ENCODE measurements around the gene RAD51B. TPM values are rescaled to one million over a fixed set of nuclear protein-coding genes. Genes with fewer than 3 reads are reported as not detected.

Gene RAD51B
- total and polyA plus RNA-seq, 3 donors from 2014 or later = 5.5 to 22.5 (median 19.1) TPM

GRCh38 chr14:68269136-68269927, 449.8 kb downstream of the RAD51B start:
- WGBS, 2 donors = 83% methylated on average over 8 of the region's 8 CpGs
- intact Hi-C loops (cut with DNase I; ENCODE audit: low total_unique reads) = no loop called here

GRCh38 chr14:68270342-68270741, 450.8 kb downstream of the RAD51B start:
- Histone ChIP-seq H3K36me3 (ENCODE audit: low read depth, missing control alignments) (no peaks in the 10 kb centered on the region), H3K27me3 (no peaks in the 10 kb centered on the region), H3K9me3 (no peaks in the 10 kb centered on the region), H3K27ac (no peak overlapping the region), H3K4me3 (no peak overlapping the region), H3K4me1 (no peaks in the 10 kb centered on the region)
- 53 to 56% methylated on average over 2 of the region's 2 CpGs for WGBS, 2 donors
- intact Hi-C loops (cut with DNase I; ENCODE audit: low total_unique reads) = no loop called here
- TF ChIP-seq CTCF (IDR thresholded peaks at IDR 0.05) (no peak), POLR2A (IDR thresholded peaks at IDR 0.05) (no peak)
- no peak for DNase-seq

More at GRCh38 chr14:68269136-68269927, 449.8 kb downstream of the RAD51B start:
- H3K27ac ChIP-seq = peak overlapping the region in 1 of 2 donors; percentile 8
- TF ChIP-seq CTCF (IDR thresholded peaks at IDR 0.05) (no peak), POLR2A (IDR thresholded peaks at IDR 0.05) (no peak)
- H3K4me1 ChIP-seq = no peaks in the 10 kb centered on the region
- no peak overlapping the region for H3K4me3 ChIP-seq
- H3K27me3 ChIP-seq = no peaks in the 10 kb centered on the region
- H3K9me3 ChIP-seq = no peaks in the 10 kb centered on the region
- H3K36me3 ChIP-seq (ENCODE audit: low read depth, missing control alignments) = no peaks in the 10 kb centered on the region
- no peak for DNase-seq

- intact Hi-C loops (cut with DNase I; ENCODE audit: low total_unique reads) = no loop called here
- H3K9me3 ChIP-seq = no peaks in the 10 kb centered on the region
- H3K36me3 ChIP-seq (ENCODE audit: low read depth, missing control alignments) = no peaks in the 10 kb centered on the region
- H3K4me1 ChIP-seq = no peaks in the 10 kb centered on the region
- H3K4me3 ChIP-seq = no peak overlapping the region
- H3K27ac ChIP-seq = no peak overlapping the region
- H3K27me3 ChIP-seq = no peaks in the 10 kb centered on the region
- 70 to 77% methylated on average over 5 of the region's 5 CpGs for WGBS, 2 donors
- DNase-seq = no peak
- no peak for TF ChIP-seq POLR2A (IDR thresholded peaks at IDR 0.05)
- TF ChIP-seq CTCF (IDR thresholded peaks at IDR 0.05) = no peak
Observed at GRCh38 chr14:68271913-68272391, 452.4 kb downstream of the RAD51B start.

DNA sequence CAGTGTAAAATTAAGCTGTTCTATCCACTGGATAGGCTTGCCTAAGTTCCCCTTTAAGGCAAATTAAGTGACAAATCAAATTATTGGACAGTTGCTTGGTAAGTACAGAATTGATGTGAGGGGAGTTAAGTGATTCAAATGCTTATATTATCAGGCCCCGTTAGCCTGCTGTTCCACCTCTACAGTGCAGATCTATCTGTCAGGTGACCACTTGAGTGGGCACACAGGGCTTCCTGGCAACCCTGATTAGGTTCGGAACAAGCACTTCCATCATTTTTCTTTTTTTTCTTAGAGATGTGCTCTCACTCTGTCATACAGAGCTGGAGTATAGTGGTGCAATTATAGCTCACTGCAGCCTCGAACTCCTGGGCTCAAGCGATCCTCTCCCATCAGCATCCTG, 453.8 kb downstream of the RAD51B start:
- H3K27ac ChIP-seq = no peak overlapping the region
- WGBS, 2 donors = 91 to 95% methylated on average over 4 of the region's 4 CpGs
- DNase-seq = no peak
- no peaks in the 10 kb centered on the region for H3K4me1 ChIP-seq
- intact Hi-C loops (cut with DNase I; ENCODE audit: low total_unique reads) = no loop called here
- H3K4me3 ChIP-seq = no peak overlapping the region
- H3K27me3 ChIP-seq = no peaks in the 10 kb centered on the region
- H3K9me3 ChIP-seq = no peaks in the 10 kb centered on the region
- TF ChIP-seq CTCF (IDR thresholded peaks at IDR 0.05) (no peak), POLR2A (IDR thresholded peaks at IDR 0.05) (no peak)
- no peaks in the 10 kb centered on the region for H3K36me3 ChIP-seq (ENCODE audit: low read depth, missing control alignments)

DNA sequence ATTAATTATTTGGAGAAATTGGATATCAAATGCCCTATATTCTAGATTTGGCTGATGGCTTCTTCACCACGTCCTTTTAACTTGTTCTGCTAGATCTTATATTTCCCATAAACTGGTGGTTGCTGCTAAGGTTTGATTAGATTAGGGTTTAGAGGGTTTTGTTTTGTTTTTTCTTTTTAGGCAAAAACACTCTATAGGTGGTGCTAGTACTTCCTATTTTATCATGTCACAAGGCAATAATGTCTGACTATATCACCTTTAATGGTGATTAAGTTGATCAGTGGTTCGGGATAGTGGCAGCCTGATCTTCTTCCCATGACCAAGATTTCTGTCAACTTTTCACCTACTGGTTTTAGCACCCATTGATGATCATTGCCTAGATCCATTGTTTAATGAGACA, 455.1 kb downstream of the RAD51B start:
- no peak for TF ChIP-seq POLR2A (IDR thresholded peaks at IDR 0.05)
- no peak for TF ChIP-seq CTCF (IDR thresholded peaks at IDR 0.05)
- H3K36me3 ChIP-seq (ENCODE audit: low read depth, missing control alignments) = no peaks in the 10 kb centered on the region
- no peaks in the 10 kb centered on the region for H3K4me1 ChIP-seq
- no peaks in the 10 kb centered on the region for H3K27me3 ChIP-seq
- no peak overlapping the region for H3K4me3 ChIP-seq
- no peak for DNase-seq
- H3K9me3 ChIP-seq = no peaks in the 10 kb centered on the region
- WGBS, 2 donors = 88 to 91% methylated on average over 2 of the region's 2 CpGs
- no peak overlapping the region for H3K27ac ChIP-seq
- intact Hi-C loops (cut with DNase I; ENCODE audit: low total_unique reads) = no loop called here
